Spleen (tissue), 7 donors: Measurements from ENCODE around the gene EDIL3.

ENCODE experiments used
- CTCF ChIP-seq, 11 experiments: fragments of 200-600 bp in 7 of 11; fragments of 450-650 bp in 4 of 11; sonication (generic) in 4 of 11; IDR thresholded peaks in 8 of 11; conservative IDR thresholded peaks in 3 of 11; 1 replicate in 7 of 11; 2 replicates in 4 of 11; pipeline versions ENCODE4 v1.4.0 to v1.8.0; 2016 to 2021; ENCODE audit warnings: antibody characterized with exemption in 11 of 11, inconsistent platforms in 4 of 11, mild to moderate bottlenecking in 1 of 11
- POLR2A ChIP-seq, 3 donors: fragments of 450-650 bp; IDR thresholded peaks; one replicate each; pipeline ENCODE4 v1.5.1; 2017; ENCODE audit warnings: antibody characterized with exemption in 3 of 3, mild to moderate bottlenecking in 1 of 3
- donor health status: DM: no; HTN: no; CAD: no; lungs with moderate emphysema.
- donor health status: DM: no; HTN: no; CAD: no.
- donor health status: DM: no; HTN: no; CAD: no.

DNA sequence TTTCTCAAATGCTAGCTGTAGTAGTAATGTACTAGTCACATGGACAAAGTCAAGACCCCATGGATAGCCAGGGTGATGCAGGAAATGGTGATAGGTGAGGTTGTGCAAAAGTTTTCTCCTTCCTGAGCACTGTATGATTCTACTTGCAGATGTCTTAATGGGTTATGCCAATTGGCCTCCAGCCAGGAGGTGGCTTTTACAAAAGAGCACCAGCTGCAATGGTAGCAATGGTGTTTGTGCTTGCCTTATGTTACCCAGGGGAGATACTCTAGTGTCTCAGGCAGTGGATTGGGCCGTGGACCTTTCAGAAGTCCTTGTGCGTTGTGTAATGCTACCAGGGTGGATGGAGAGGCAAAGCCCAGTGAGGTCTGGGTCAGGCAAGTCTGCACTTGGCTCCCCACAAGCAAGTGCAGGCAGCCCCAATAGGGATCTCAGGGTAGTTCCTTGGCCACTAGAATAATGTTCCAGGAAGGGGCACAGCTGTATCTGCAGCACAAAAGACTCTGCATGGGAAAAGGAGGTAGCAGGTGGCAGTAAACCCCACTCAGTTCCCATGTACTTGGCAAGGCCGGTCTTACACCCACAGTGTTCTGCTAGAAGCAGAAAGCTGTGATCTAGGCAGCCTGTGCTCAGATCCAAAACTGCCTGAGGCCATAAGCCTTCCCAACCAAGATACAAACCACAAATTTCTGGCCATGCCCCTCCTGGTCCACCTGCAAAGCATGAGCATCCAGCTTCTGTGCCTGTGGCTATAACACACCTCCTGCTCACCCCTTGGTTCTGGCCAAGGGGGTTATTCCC lies 46.4 kb upstream of the EDIL3 start:
- TF ChIP-seq POLR2A (IDR thresholded peaks at IDR 0.05) (no peak), CTCF (IDR thresholded peaks at IDR 0.05 in 8 of 11, conservative IDR thresholded peaks at IDR 0.05 in 3 of 11) (no peak)
